ENCODE measurements around the gene CCDC188. TPM values are rescaled to one million over a fixed set of nuclear protein-coding genes. Genes with fewer than 3 reads are reported as not detected.

The CCDC188 gene
- total RNA-seq, 1 donor from 2014 or later: 11.1 TPM

GRCh38 chr22:20147237-20147988, 3.4 kb downstream of the CCDC188 start:
- no peak for DNase-seq

GRCh38 chr22:20146777-20147176, 4.1 kb downstream of the CCDC188 start:
- DNase-seq: no peak

GRCh38 chr22:20145832-20146223, 5.0 kb downstream of the CCDC188 start:
- DNase-seq: no peak

GRCh38 chr22:20145206-20145831, 5.5 kb downstream of the CCDC188 start:
- no peak for DNase-seq

- no peak for DNase-seq
Observed at GRCh38 chr22:20143883-20144665, 6.8 kb downstream of the CCDC188 start.

- DNase-seq: no peak
Observed at GRCh38 chr22:20142711-20143621, 7.9 kb downstream of the CCDC188 start.

GRCh38 chr22:20141186-20142077, 9.4 kb downstream of the CCDC188 start:
- DNase-seq: no peak

- no peak for DNase-seq
Observed at GRCh38 chr22:20140521-20140964, 10.3 kb downstream of the CCDC188 start.

GRCh38 chr22:20140107-20140445, 10.8 kb downstream of the CCDC188 start:
- DNase-seq: no peak

- DNase-seq: no peak
Observed at GRCh38 chr22:20139391-20140106, 11.3 kb downstream of the CCDC188 start.

GRCh38 chr22:20138868-20139267, 12.0 kb downstream of the CCDC188 start:
- DNase-seq: no peak

GRCh38 chr22:20138417-20138738, 12.5 kb downstream of the CCDC188 start:
- DNase-seq: no peak

- DNase-seq: no peak
Observed at GRCh38 chr22:20137671-20138416, 13.0 kb downstream of the CCDC188 start.

GRCh38 chr22:20137113-20137512, 13.7 kb downstream of the CCDC188 start:
- DNase-seq: no peak

GRCh38 chr22:20136603-20136873, 14.3 kb downstream of the CCDC188 start:
- DNase-seq: no peak

GRCh38 chr22:20135806-20136602, 14.9 kb downstream of the CCDC188 start:
- no peak for DNase-seq

GRCh38 chr22:20135265-20135664, 15.6 kb downstream of the CCDC188 start:
- no peak for DNase-seq

GRCh38 chr22:20133930-20134549, 16.8 kb downstream of the CCDC188 start:
- no peak for DNase-seq

GRCh38 chr22:20132686-20133246, 18.1 kb downstream of the CCDC188 start:
- no peak for DNase-seq

Data from dermis blood vessel endothelial cell (primary cell).